Stomach smooth muscle (tissue), 2 donors: ENCODE measurements around the gene KLF3.
A peak's percentile ranks its signal among the peaks of the same experiment; 100 is the strongest.
"Not testable (repeated sequence)": the region's sequence is repeated elsewhere in the genome, so short reads cannot be mapped to it uniquely, and the experiment has no call there.

ENCODE experiments used
- H3K27ac ChIP-seq: one replicate; pipeline ENCODE4 v1.7.0; 2013; ENCODE audit warnings: mild to moderate bottlenecking, low read length, inconsistent platforms
- H3K27me3 ChIP-seq, 2 donors: one replicate each; pipeline ENCODE4 v1.7.0; 2013; ENCODE audit warnings: low read length in 2 of 2; ENCODE audit not compliant: insufficient read depth in 2 of 2, control insufficient read depth in 1 of 2
- H3K36me3 ChIP-seq, 2 donors: one replicate each; pipeline ENCODE4 v1.7.0; 2013; ENCODE audit warnings: low read length in 2 of 2; ENCODE audit not compliant: control insufficient read depth in 2 of 2, insufficient read depth in 2 of 2
- H3K4me1 ChIP-seq: one replicate; pipeline ENCODE4 v1.7.0; 2013; ENCODE audit warnings: low read length; ENCODE audit not compliant: control insufficient read depth, insufficient read depth
- H3K4me3 ChIP-seq, 2 donors: one replicate each; pipeline ENCODE4 v1.7.0; 2013; ENCODE audit warnings: low read length in 2 of 2
- H3K9ac ChIP-seq, 2 donors: one replicate each; pipeline ENCODE4 v1.7.0; 2013; ENCODE audit warnings: low read length in 2 of 2, mild to moderate bottlenecking in 1 of 2
- H3K9me3 ChIP-seq, 2 donors: one replicate each; pipeline ENCODE4 v1.7.0; 2013; ENCODE audit warnings: low read length in 2 of 2; ENCODE audit not compliant: control insufficient read depth in 2 of 2
- donor health status: healthy.
- donor health status: Pancreatic carcinoma.

Gene KLF3

GRCh38 chr4:38663801-38664705 is at the start of gene KLF3:
Gene KLF3 (plus strand): TSS chr4:38664199. CDS start chr4:38680626, 16,427 bp downstream.
- Histone ChIP-seq H3K9me3 (no peaks in the 10 kb centered on the region), H3K4me1 (peaks cover 25% of the 10 kb centered on the region), H3K27ac (peak within 1 kb of the TSS; percentile 98), H3K27me3 (no peaks in the 10 kb centered on the region), H3K4me3 (peak within 1 kb of the TSS; percentile 78 to 85), H3K9ac (peak within 1 kb of the TSS; percentile 83 to 87), H3K36me3 (no peaks in the 10 kb centered on the region)

- peaks cover 15% of the 10 kb centered on the region for H3K4me1 ChIP-seq
- no peak overlapping the region for H3K27ac ChIP-seq
- H3K9me3 ChIP-seq = no peaks in the 10 kb centered on the region
Observed at GRCh38 chr4:38614231-38614630, 49.8 kb upstream of the KLF3 start.

DNA sequence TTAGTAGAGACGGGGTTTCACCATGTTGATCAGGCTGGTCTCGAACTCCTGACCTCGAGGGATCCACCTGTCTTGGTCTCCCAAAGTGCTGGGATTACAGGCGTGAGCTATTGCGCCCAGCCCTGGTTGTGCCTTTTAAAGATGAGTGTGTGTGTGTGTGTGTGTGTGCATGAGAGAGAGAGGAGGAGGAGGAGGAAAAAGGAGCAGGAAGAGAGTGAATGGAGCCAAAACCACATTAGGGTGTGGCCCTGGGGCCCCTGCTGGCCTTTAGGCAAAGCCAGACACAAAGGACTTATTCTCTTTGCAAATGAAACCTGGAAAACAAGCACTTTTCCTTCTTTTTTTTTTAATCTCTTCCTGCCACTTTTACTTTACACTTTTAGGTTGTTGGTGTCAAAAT is 48.2 kb upstream of the KLF3 start:
- no peak overlapping the region for H3K4me3 ChIP-seq
- H3K4me1 ChIP-seq = peaks cover 11% of the 10 kb centered on the region
- H3K27me3 ChIP-seq = no peaks in the 10 kb centered on the region
- no peaks in the 10 kb centered on the region for H3K9me3 ChIP-seq
- H3K9ac ChIP-seq = no peak overlapping the region
- no peak overlapping the region for H3K27ac ChIP-seq
- no peaks in the 10 kb centered on the region for H3K36me3 ChIP-seq

More at GRCh38 chr4:38614231-38614630, 49.8 kb upstream of the KLF3 start:
- Histone ChIP-seq H3K9ac (no peak overlapping the region), H3K27me3 (no peaks in the 10 kb centered on the region), H3K4me3 (no peak overlapping the region), H3K36me3 (no peaks in the 10 kb centered on the region)

- no peak overlapping the region for H3K4me3 ChIP-seq
- H3K27me3 ChIP-seq = no peaks in the 10 kb centered on the region
- H3K9me3 ChIP-seq = no peaks in the 10 kb centered on the region
- H3K9ac ChIP-seq = no peak overlapping the region
- no peaks in the 10 kb centered on the region for H3K36me3 ChIP-seq
- H3K4me1 ChIP-seq = peaks cover 6% of the 10 kb centered on the region
- no peak overlapping the region for H3K27ac ChIP-seq
Observed at GRCh38 chr4:38618505-38618904, 45.5 kb upstream of the KLF3 start.

- Histone ChIP-seq H3K9me3 (no peaks in the 10 kb centered on the region), H3K9ac (no peak overlapping the region), H3K4me1 (no peaks in the 10 kb centered on the region), H3K36me3 (no peaks in the 10 kb centered on the region), H3K4me3 (no peak overlapping the region), H3K27me3 (no peaks in the 10 kb centered on the region), H3K27ac (no peak overlapping the region)
Observed at GRCh38 chr4:38619316-38619715, 44.7 kb upstream of the KLF3 start.

GRCh38 chr4:38620065-38620464 is 43.9 kb upstream of the KLF3 start:
- Histone ChIP-seq H3K9me3 (no peaks in the 10 kb centered on the region), H3K4me3 (no peak overlapping the region), H3K27me3 (no peaks in the 10 kb centered on the region), H3K9ac (no peak overlapping the region), H3K27ac (no peak overlapping the region), H3K4me1 (no peaks in the 10 kb centered on the region), H3K36me3 (no peaks in the 10 kb centered on the region)

DNA sequence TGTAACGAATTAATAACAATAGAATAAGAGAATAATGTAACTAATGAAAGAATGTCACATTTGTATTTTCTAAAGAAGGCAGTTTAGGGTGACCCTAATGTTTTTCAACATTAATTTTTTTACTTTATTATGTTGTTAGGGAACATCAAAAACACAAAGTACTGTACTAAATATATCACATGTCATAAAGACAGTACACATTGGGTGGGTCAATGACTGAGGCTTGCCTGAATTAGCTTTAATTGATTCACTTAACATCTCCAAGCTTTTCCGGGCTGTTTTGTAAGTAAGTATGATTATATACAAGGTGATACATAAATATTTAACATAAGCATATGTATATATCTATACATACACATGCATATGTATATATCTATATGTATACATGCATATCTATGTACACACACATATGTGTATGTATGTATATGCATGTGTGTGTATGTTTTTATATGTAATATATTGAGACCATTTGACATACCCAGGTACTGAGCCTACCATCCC is 43.4 kb upstream of the KLF3 start:
- no peaks in the 10 kb centered on the region for H3K9me3 ChIP-seq
- H3K36me3 ChIP-seq = no peaks in the 10 kb centered on the region
- no peaks in the 10 kb centered on the region for H3K27me3 ChIP-seq
- H3K4me3 ChIP-seq = no peak overlapping the region
- no peak overlapping the region for H3K9ac ChIP-seq
- H3K27ac ChIP-seq = no peak overlapping the region
- peaks cover 1% of the 10 kb centered on the region for H3K4me1 ChIP-seq

GRCh38 chr4:38621028-38621684 is 42.8 kb upstream of the KLF3 start:
- H3K9ac ChIP-seq = no peak overlapping the region
- H3K27me3 ChIP-seq = no peaks in the 10 kb centered on the region
- H3K4me1 ChIP-seq = peaks cover 6% of the 10 kb centered on the region
- H3K4me3 ChIP-seq = no peak overlapping the region
- no peaks in the 10 kb centered on the region for H3K36me3 ChIP-seq
- no peak overlapping the region for H3K27ac ChIP-seq
- H3K9me3 ChIP-seq = no peaks in the 10 kb centered on the region

DNA sequence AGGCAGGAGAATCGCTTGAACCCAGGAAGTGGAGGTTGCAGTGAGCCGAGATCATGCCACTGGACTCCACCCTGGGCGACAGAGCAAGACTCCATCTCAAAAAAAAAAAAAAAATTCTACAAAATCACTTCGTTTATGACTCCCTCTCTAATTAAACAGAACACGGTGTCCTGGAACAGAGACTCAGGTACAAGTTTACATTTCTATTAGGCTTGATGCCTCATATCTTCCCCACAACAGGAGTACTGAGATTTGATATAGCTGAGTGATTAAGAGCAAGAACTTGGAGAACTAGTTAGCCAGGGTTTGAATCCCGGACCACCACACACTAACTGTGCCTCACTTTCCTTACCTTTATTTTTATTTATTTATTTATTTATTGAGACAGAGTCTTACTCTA is 42.2 kb upstream of the KLF3 start:
- Histone ChIP-seq H3K9ac (no peak overlapping the region), H3K4me1 (peaks cover 6% of the 10 kb centered on the region), H3K27ac (no peak overlapping the region)

DNA sequence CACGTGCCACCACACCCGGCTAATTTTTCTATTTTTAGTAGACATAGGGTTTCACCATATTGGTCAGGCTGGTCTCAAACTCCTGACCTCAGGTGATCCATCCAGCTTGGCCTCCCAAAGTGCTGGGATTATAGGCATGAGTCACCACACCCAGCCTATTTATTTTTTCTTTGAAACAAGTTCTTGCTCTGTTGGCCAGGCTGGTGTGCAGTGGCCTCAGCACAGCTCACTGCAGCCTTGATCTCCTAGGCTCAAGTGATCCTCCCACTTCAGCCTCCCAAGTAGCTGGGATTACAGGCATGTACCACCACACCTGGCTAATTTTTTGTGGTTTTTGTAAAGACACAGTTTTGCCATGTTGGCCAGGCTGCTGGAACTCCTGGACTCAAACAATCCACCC is 41.7 kb upstream of the KLF3 start:
- not testable (repeated sequence) for H3K9ac ChIP-seq, H3K36me3 ChIP-seq, H3K27me3 ChIP-seq, H3K9me3 ChIP-seq, H3K27ac ChIP-seq, H3K4me3 ChIP-seq, H3K4me1 ChIP-seq

More for the DNA sequence above, 42.2 kb upstream of the KLF3 start:
- Histone ChIP-seq H3K9me3 (no peaks in the 10 kb centered on the region), H3K4me3 (no peak overlapping the region), H3K36me3 (no peaks in the 10 kb centered on the region), H3K27me3 (no peaks in the 10 kb centered on the region)

- no peaks in the 10 kb centered on the region for H3K27me3 ChIP-seq
- no peaks in the 10 kb centered on the region for H3K9me3 ChIP-seq
- H3K36me3 ChIP-seq = no peaks in the 10 kb centered on the region
- no peak overlapping the region for H3K27ac ChIP-seq
- H3K4me3 ChIP-seq = no peak overlapping the region
- no peak overlapping the region for H3K9ac ChIP-seq
- peaks cover 6% of the 10 kb centered on the region for H3K4me1 ChIP-seq
Observed at GRCh38 chr4:38623260-38623659, 40.7 kb upstream of the KLF3 start.
